Loucy (cell line): ENCODE results near the gene NAT9.

Experiments used
- EZH2phosphoT487 ChIP-seq: fragments of 200-600 bp; IDR thresholded peaks from 2 replicates; pipeline ENCODE4 v1.6.1; 2018; ENCODE audit warnings: antibody characterized with exemption, mild to moderate bottlenecking, moderate library complexity, borderline replicate concordance
- TF ChIP-seq, protein P1 (sequence below): fragments of 200-600 bp; sonication (generic); conservative IDR thresholded peaks from 2 replicates; pipeline ENCODE4 v1.5.1; 2014; ENCODE audit warnings: mild to moderate bottlenecking, antibody characterized with exemption, low read length

DNA sequence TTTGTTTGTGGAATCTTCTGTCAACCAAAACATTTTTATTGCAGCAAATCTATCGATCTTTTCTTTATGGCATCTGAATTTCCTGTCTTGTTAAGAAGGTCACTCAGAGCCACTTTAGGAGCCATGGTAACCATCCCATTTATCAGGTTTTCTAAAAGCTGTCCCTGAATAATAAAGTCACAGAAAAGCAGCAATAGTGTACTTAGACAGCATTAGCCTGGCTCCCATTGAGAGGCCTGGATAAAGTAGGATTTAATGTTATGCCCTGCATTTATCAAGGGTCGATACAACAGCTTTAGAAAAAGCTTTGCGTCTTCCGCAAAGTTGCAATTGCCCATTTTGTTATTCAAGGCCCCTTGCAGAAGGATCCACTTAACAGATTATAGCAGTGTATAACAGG is 53.4 kb downstream of the NAT9 start:
- TF ChIP-seq, protein P1, sequence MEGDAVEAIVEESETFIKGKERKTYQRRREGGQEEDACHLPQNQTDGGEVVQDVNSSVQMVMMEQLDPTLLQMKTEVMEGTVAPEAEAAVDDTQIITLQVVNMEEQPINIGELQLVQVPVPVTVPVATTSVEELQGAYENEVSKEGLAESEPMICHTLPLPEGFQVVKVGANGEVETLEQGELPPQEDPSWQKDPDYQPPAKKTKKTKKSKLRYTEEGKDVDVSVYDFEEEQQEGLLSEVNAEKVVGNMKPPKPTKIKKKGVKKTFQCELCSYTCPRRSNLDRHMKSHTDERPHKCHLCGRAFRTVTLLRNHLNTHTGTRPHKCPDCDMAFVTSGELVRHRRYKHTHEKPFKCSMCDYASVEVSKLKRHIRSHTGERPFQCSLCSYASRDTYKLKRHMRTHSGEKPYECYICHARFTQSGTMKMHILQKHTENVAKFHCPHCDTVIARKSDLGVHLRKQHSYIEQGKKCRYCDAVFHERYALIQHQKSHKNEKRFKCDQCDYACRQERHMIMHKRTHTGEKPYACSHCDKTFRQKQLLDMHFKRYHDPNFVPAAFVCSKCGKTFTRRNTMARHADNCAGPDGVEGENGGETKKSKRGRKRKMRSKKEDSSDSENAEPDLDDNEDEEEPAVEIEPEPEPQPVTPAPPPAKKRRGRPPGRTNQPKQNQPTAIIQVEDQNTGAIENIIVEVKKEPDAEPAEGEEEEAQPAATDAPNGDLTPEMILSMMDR: no peak
- TF ChIP-seq EZH2phosphoT487: no peak
